ENCODE measurements around the gene PHF21A.

The PHF21A gene

DNA sequence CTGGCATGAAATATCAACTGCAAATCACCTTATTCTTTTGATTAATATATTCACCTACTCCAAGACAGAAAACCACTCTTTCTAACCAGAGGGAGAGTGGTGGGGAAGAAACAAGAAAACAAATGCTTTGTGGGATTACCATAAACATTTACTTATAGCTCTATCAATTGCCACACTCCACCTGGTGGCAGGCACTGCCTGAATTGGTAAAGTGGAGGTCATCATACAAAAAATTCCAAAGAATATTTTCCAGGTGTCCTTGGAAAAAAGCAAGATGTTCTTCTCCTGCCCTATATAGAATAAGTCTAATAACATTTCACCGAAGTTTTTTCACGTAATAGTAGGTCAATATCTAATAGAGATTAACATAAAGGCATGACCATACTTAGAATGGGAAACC lies 45.3 kb downstream of the PHF21A start:
- no peak for DNase-seq (ENCODE audit: low read depth, low spot score)

DNA sequence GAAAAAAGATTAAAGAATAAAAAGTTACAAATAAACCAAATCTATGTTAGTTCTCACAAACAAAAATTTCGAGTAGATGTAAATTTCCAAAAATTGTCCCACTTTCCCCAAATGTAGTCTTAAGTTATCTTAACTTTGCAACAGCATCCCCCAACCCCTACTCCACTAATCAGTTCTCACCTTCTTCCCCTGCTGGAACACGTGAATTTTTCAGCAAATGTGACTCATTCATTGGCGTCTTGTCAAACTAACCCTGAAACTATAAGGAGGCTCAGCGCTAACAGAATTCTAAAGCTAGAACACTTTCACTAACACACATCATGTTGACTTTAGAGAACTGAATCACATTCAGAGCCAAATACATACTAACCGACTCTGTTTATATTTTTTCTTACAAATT lies 46.1 kb downstream of the PHF21A start:
- DNase-seq (ENCODE audit: low read depth, low spot score): no peak

DNA sequence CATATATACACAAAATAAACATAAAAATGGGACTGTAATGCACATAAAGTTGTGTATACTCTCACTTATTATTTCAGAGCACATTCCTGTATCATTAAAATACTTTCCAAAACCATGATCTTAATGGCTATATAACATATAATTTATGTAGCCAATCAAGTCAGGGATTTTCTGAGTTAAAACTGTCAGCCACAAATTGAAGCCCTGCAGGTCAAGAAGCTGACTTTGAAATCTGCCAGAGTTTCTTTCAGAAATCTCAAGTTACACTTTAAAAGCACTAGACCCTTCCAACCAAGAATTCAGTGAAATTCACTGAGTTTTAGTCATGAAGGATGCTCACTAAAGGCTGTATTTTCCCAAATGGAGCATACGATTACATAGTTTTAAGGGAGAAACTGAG lies 47.6 kb downstream of the PHF21A start:
- no peak for DNase-seq (ENCODE audit: low read depth, low spot score)

DNA sequence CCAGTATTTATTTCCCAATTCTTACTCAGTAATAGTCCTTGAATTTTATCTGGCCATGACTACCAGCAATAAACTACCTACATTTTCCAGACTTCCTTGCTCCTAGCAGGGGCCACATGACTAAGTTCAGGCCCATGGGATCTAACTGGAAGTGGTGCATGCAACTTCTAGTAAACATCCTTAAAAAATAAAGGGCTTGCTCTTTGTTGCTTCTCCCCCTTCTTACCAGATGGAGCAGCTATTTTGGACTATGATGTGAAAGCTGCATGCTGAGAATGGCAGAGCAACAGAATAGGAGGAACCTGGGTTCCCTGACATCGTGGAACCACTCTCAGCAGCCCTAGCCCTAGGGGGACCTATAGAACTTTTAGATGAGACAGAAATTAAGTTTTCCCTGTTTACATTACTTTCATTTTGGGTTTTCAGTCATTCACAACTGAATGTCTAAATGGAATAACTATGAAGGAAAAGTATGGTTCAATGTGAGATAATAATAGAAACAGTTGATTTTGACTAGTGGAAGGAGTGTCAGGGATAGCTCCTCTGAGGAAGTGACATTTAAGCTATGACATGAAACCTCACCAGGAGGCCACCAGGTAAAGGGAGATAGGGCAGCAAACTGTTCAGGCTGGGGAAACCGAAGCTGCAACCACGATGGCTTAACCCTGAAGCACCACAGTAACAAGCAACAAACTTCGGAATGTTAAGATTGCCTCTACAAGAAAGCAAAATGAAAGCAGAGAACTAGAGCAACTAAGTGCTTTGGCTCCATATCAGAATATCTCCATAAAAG lies 48.9 kb downstream of the PHF21A start:
- DNase-seq (ENCODE audit: low read depth, low spot score): no peak

DNA sequence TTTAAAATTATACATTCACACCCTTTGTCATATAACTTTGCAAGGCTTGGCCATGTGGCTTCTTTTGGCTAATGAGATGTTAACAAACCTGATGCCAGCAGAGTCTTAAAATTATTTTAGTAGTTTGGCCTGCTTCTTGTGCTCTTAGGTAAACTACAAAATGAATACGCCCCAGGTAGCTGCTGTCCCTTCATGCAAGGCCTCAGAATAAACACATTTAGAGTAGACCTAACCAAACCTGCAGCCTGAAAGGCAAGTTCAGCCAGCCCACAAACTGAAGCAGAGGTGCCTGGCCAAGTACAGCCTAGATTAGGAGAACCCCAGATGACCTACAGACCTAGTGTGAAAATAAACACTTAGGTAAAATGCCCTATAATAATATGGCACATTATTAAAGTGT lies 50.2 kb downstream of the PHF21A start:
- no peak for DNase-seq (ENCODE audit: low read depth, low spot score)

DNA sequence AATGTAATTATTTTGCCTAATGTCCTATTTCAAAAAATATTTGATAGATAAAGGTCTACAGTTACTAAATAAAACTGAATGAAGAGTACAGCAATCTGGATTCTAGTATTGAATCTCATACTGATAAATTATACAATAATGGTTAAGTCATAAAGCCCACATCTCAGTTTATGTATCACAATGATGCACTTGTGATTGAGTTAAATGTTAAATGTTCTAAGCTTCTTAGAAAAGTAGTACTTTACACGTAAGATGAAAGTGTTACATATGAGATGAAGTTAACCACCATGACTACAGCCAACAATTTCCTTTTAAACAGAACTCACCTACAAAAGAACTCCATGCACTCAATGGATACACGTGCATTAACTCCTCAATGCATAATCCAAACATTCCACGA lies 51.7 kb downstream of the PHF21A start:
- DNase-seq (ENCODE audit: low read depth, low spot score): no peak

GRCh38 chr11:46066335-46066734 lies 54.9 kb downstream of the PHF21A start:
- DNase-seq (ENCODE audit: low read depth, low spot score): no peak

DNA sequence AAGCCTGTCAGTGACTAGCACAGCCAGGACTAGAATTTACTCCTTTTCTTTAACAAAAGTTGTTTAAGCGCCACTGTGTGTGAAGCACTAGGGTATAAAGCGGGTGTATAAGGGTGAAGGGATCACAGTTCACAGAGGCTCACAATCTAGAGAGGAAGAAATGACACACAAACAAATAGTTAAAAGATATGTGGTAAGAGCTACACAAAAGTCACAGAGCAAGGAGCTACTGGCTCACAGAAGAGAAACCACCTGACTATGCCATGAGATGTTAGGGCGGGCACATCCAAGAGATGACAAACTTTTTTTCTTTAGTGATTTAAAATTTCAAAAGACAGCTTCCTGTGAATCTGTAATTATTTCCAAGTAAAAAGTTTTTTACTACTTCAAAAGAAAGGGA lies 55.6 kb downstream of the PHF21A start:
- no peak for DNase-seq (ENCODE audit: low read depth, low spot score)

GRCh38 chr11:46064221-46064620 lies 57.0 kb downstream of the PHF21A start:
- no peak for DNase-seq (ENCODE audit: low read depth, low spot score)

GRCh38 chr11:46063138-46063537 lies 58.1 kb downstream of the PHF21A start:
- no peak for DNase-seq (ENCODE audit: low read depth, low spot score)

DNA sequence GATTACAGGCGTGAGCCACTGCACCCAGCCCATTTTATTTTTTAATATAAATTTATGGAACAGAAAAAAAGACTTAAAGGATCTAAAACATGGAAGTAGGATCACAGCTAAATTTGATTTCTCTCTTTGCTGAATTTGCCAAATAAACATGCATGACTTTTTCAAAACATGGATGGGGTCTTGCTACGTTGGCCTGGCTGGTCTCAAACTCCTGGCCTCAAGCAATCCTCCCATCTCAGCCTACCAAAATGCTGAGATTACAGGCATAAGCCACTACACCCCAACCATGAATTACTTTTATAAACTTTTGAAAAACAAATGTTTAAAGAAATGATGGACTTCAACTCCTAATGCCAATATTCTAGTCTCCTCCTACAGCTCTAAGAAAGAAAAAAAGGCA lies 61.2 kb downstream of the PHF21A start:
- DNase-seq (ENCODE audit: low read depth, low spot score): no peak

DNA sequence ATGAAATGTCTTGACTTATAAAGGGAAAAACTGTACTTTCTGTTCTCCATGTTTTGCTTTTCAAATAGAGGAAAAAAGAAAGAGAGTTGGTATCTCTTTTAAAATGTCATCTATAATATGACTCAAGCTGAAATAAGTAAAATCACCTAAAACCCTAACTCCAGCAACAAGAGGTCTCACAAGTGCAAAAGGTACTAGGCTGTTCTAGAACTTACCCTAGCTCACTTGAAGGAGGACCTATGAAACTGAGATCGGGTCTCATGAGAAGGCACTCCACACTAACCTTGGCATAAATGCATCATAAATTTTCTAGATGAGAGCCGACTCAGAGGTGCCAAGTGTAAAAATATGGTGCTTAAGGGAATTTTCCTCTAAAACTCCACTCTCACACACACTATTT lies 63.8 kb downstream of the PHF21A start:
- no peak for DNase-seq (ENCODE audit: low read depth, low spot score)

DNA sequence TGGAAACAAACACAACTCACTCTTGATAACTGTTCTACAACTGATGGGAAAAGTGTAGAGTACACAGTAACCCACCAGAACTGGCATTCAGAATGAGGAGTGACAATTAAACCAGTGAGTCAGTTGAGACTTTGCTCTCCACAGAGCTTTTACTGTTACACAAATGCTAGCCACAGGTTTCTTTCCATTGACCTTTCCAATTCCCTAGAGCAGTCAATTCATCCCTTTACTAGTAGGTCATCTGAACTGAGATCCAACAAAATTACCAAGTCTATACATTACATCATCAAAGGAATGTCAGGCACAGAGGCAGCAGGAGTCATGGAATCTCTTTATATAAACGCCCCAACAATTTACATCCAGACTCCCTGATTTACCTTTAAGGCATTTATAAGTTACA lies 65.9 kb downstream of the PHF21A start:
- no peak for DNase-seq (ENCODE audit: low read depth, low spot score)

GRCh38 chr11:46051102-46051501 lies 70.2 kb downstream of the PHF21A start:
- no peak for DNase-seq (ENCODE audit: low read depth, low spot score)

GRCh38 chr11:46050662-46051061 lies 70.6 kb downstream of the PHF21A start:
- DNase-seq (ENCODE audit: low read depth, low spot score): no peak

DNA sequence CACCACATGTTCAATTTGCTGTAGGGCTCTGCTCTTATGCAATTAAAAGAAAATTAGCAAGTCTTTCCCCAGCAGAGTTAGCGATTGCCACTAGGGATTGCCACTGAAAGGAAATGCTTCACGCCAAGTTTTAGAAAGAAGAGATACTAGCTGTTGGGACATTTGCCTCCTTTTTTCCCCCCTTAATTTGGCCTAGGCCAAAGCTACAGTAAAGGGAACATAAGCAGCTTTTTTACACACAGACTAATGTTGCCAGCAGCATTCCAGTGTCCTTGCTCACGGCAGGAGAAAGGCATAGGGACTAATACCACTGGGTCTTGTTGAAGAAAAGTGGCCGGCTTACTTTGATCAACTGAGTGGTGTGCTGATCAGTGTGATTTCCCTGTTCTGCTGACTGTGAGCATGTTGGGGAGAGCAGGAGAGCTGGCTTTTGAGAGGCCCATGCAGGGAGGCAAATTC lies 71.2 kb downstream of the PHF21A start:
- DNase-seq (ENCODE audit: low read depth, low spot score): no peak

GRCh38 chr11:46049325-46049897 lies 71.8 kb downstream of the PHF21A start:
- no peak for DNase-seq (ENCODE audit: low read depth, low spot score)

- no peak for DNase-seq (ENCODE audit: low read depth, low spot score)
Observed at GRCh38 chr11:46048198-46048597, 73.1 kb downstream of the PHF21A start.

DNA sequence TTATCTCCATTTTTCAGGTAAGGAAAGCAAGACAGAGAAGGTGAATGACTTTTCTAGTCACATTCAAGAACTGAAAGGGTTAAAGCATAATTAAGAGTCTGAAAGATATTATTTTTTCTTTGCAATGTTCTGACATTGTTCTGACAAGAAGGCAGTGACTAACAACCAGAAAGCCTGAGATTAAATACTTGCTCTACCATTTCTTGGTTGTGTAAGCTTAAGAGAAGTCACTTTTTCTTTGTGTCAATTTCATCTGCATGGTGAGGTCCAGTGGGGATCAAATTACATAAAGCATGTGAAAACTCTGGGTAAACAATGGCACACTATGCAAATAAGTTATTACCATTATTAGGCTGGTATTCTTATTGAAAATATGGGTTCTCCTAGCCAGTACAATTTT lies 73.7 kb downstream of the PHF21A start:
- no peak for DNase-seq (ENCODE audit: low read depth, low spot score)

- DNase-seq (ENCODE audit: low read depth, low spot score): no peak
Observed at GRCh38 chr11:46045811-46046210, 75.4 kb downstream of the PHF21A start.

DNA sequence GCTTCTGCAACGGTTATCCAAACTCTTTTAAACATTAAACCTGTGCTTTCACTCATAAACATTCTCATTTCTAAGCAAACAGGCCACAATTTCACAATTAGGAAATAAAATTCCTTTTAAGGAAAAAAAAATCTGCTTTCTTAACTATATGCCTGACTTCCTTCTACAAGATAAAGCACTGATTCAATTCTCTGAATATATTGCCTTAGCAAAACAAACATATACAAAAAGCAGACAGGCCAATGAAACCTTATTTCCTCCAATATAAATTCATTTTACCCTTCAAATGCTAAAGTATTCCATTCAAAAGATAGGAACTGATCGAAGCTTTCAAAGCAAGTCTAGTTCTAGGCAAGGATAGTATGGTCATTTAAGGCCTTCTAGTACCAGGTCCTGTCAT lies 76.7 kb downstream of the PHF21A start:
- DNase-seq (ENCODE audit: low read depth, low spot score): no peak

DNA sequence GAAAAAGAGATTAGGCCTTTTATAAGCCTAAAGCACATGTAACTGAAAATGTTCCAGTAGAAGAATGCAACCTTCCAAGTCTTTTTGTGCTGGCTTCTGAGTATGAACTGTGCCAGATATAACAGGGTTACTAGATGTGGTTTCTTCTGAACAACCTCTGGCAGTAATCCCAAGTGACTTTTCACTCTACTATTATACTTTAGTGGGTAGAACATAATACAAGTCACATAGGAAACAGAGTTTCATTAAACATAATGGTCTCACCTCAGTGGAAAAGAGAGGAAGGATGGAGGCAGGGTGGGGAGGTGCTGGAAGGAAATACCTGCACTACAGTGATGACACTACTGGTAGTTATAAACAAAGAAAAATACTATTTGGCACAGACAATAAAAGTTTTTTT lies 81.3 kb downstream of the PHF21A start:
- DNase-seq (ENCODE audit: low read depth, low spot score): no peak

DNA sequence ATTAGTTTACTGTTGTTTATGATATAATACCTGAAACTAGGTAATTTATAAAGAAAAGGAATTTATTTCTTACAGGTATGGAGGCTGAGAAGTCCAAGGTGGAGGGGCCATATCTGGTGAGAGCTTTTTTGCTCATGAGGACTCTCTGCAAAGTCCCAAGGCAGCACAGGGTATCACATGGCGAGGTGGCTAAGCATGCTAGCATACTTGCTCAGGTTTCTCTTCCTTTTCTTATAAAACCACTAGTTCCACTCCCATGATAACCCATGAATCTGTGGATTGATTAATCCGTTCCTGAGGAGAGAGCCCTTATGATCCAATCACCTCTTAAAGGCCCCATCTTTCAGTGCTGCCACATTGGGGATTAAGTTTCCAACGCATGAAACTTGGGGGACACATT lies 82.7 kb downstream of the PHF21A start:
- DNase-seq (ENCODE audit: low read depth, low spot score): no peak

GRCh38 chr11:46036969-46037368 lies 84.3 kb downstream of the PHF21A start:
- no peak for DNase-seq (ENCODE audit: low read depth, low spot score)

All from activated CD4-positive, CD25-positive, alpha-beta regulatory T cell treated with anti-CD3 and anti-CD28 coated beads, Interleukin-2, amount 50 U/mL, for 16 hours (primary cell).